Esophagus (tissue), 2 donors: ENCODE measurements around the gene MED27. TPM values are rescaled to one million over a fixed set of nuclear protein-coding genes. Genes with fewer than 3 reads are reported as not detected.

Experiments
- H3K27ac ChIP-seq, 2 donors: one replicate each; pipeline ENCODE4 v1.5.1; 2013; ENCODE audit warnings: low read depth in 2 of 2, mild to moderate bottlenecking in 2 of 2, inconsistent platforms in 1 of 2, low read length in 1 of 2, moderate library complexity in 1 of 2
- H3K27me3 ChIP-seq, 2 donors: one replicate each; pipeline ENCODE4 v1.6.1; 2013; ENCODE audit warnings: low read length in 2 of 2, control low read depth in 1 of 2, mild to moderate bottlenecking in 1 of 2; ENCODE audit not compliant: insufficient read depth in 2 of 2, control insufficient read depth in 1 of 2
- H3K36me3 ChIP-seq, 2 donors: one replicate each; pipeline ENCODE4 v1.6.1; 2013; ENCODE audit warnings: low read length in 1 of 2; ENCODE audit not compliant: control insufficient read depth in 2 of 2, insufficient read depth in 2 of 2
- H3K4me1 ChIP-seq, 2 donors: one replicate each; pipeline ENCODE4 v1.6.1; 2013; ENCODE audit warnings: low read length in 1 of 2; ENCODE audit not compliant: control insufficient read depth in 2 of 2, insufficient read depth in 2 of 2
- H3K4me3 ChIP-seq, 2 donors: one replicate each; pipeline ENCODE4 v1.5.1; 2013; ENCODE audit warnings: low read length in 2 of 2, mild to moderate bottlenecking in 2 of 2, low read depth in 1 of 2, moderate library complexity in 1 of 2
- H3K9me3 ChIP-seq, 2 donors: one replicate each; pipeline ENCODE4 v1.6.1; 2013; ENCODE audit warnings: mild to moderate bottlenecking in 2 of 2, low read depth in 1 of 2, low read length in 1 of 2, moderate library complexity in 1 of 2; ENCODE audit not compliant: control insufficient read depth in 2 of 2, insufficient read depth in 1 of 2
- WGBS, 2 donors: extraction: QIAGEN DNeasy Blood & Tissue Kit; methylation state at CpG; one replicate each; pipeline ENCODE4 v1.1.7; 2013; 5-methylcytosine and 5-hydroxymethylcytosine counted together
- polyA plus RNA-seq, 2 donors: library from polyadenylated mRNA; stranded (reverse); fragments of 200-250 nt; gene quantifications; one replicate each; pipeline ENCODE4 v1.2.3, GENCODE V29; 2013
- donor health status: healthy with polysubstance abuse.
- donor health status: Bipolar disorder and iron deficiency.

MED27 gene
- polyA plus RNA-seq, 2 donors: 6.1 to 19.2 TPM

GRCh38 chr9:131876486-131876885 is 203.2 kb downstream of the MED27 start:
- 91 to 97% methylated on average over 16 of the region's 16 CpGs for WGBS, 2 donors
- Histone ChIP-seq H3K9me3 (no peaks in the 10 kb centered on the region), H3K4me1 (peaks cover 0 to 2% of the 10 kb centered on the region in 2 donors), H3K27ac (no peak overlapping the region), H3K4me3 (no peak overlapping the region), H3K27me3 (no peaks in the 10 kb centered on the region), H3K36me3 (peaks cover 0 to 6% of the 10 kb centered on the region in 2 donors)

GRCh38 chr9:131875828-131876485 is 203.7 kb downstream of the MED27 start:
- Histone ChIP-seq H3K4me3 (no peak overlapping the region), H3K36me3 (peaks cover 0 to 6% of the 10 kb centered on the region in 2 donors), H3K4me1 (peaks cover under 1 to 2% of the 10 kb centered on the region in 2 donors), H3K9me3 (no peaks in the 10 kb centered on the region), H3K27me3 (no peaks in the 10 kb centered on the region), H3K27ac (no peak overlapping the region)
- 88 to 89% methylated on average over 17 of the region's 17 CpGs for WGBS, 2 donors

GRCh38 chr9:131874916-131875670 is 204.6 kb downstream of the MED27 start:
- 92 to 94% methylated on average over 12 of the region's 12 CpGs for WGBS, 2 donors
- Histone ChIP-seq H3K36me3 (peaks cover 0 to 6% of the 10 kb centered on the region in 2 donors), H3K4me1 (peaks cover 2% of the 10 kb centered on the region in 2 donors)

GRCh38 chr9:131874447-131874846 is 205.2 kb downstream of the MED27 start:
- H3K36me3 ChIP-seq: peaks cover 0 to 4% of the 10 kb centered on the region in 2 donors
- H3K9me3 ChIP-seq: no peaks in the 10 kb centered on the region
- peaks cover 2% of the 10 kb centered on the region in 2 donors for H3K4me1 ChIP-seq
- H3K27ac ChIP-seq: no peak overlapping the region
- 88 to 90% methylated on average over 12 of the region's 12 CpGs for WGBS, 2 donors
- no peaks in the 10 kb centered on the region for H3K27me3 ChIP-seq
- no peak overlapping the region for H3K4me3 ChIP-seq

More at GRCh38 chr9:131874916-131875670, 204.6 kb downstream of the MED27 start:
- Histone ChIP-seq H3K27me3 (no peaks in the 10 kb centered on the region), H3K9me3 (no peaks in the 10 kb centered on the region), H3K27ac (no peak overlapping the region), H3K4me3 (no peak overlapping the region)

- H3K36me3 ChIP-seq: peaks cover 0 to 2% of the 10 kb centered on the region in 2 donors
- no peaks in the 10 kb centered on the region for H3K9me3 ChIP-seq
- H3K4me1 ChIP-seq: peaks cover 2% of the 10 kb centered on the region in 2 donors
- H3K27ac ChIP-seq: no peak overlapping the region
- H3K27me3 ChIP-seq: no peaks in the 10 kb centered on the region
- H3K4me3 ChIP-seq: no peak overlapping the region
- 92 to 95% methylated on average over 12 to 13 of the region's 13 CpGs for WGBS, 2 donors
These were observed 205.7 kb downstream of the MED27 start for GRCh38 chr9:131873891-131874440.

GRCh38 chr9:131873335-131873734 is 206.3 kb downstream of the MED27 start:
- WGBS, 2 donors: 95 to 96% methylated on average over 9 of the region's 9 CpGs

GRCh38 chr9:131872702-131873101 is 207.0 kb downstream of the MED27 start:
- H3K27ac ChIP-seq: no peak overlapping the region
- no peaks in the 10 kb centered on the region for H3K27me3 ChIP-seq
- 88 to 90% methylated on average over 4 of the region's 4 CpGs for whole genome bisulfite sequencing, 2 donors
- H3K9me3 ChIP-seq: no peaks in the 10 kb centered on the region
- H3K36me3 ChIP-seq: peaks cover 0 to 7% of the 10 kb centered on the region in 2 donors
- H3K4me3 ChIP-seq: no peak overlapping the region
- peaks cover 2% of the 10 kb centered on the region in 2 donors for H3K4me1 ChIP-seq

More at GRCh38 chr9:131873335-131873734, 206.3 kb downstream of the MED27 start:
- H3K4me3 ChIP-seq: no peak overlapping the region
- H3K9me3 ChIP-seq: no peaks in the 10 kb centered on the region
- H3K4me1 ChIP-seq: peaks cover 2% of the 10 kb centered on the region in 2 donors
- H3K36me3 ChIP-seq: peaks cover 0 to 7% of the 10 kb centered on the region in 2 donors
- H3K27me3 ChIP-seq: no peaks in the 10 kb centered on the region
- H3K27ac ChIP-seq: no peak overlapping the region

- Histone ChIP-seq H3K27ac (no peak overlapping the region), H3K27me3 (no peaks in the 10 kb centered on the region), H3K4me3 (no peak overlapping the region), H3K36me3 (peaks cover 0 to 10% of the 10 kb centered on the region in 2 donors), H3K4me1 (peaks cover 2% of the 10 kb centered on the region in 2 donors), H3K9me3 (no peaks in the 10 kb centered on the region)
- 88 to 93% methylated on average over 15 of the region's 15 CpGs for WGBS, 2 donors
These were observed 207.7 kb downstream of the MED27 start for GRCh38 chr9:131872006-131872405.

GRCh38 chr9:131870156-131870555 is 209.5 kb downstream of the MED27 start:
- WGBS, 2 donors: 92 to 94% methylated on average over 12 of the region's 12 CpGs
- Histone ChIP-seq H3K4me3 (no peak overlapping the region), H3K36me3 (peaks cover 0 to 12% of the 10 kb centered on the region in 2 donors), H3K4me1 (peaks cover 2% of the 10 kb centered on the region in 2 donors), H3K9me3 (no peaks in the 10 kb centered on the region), H3K27ac (no peak overlapping the region), H3K27me3 (no peaks in the 10 kb centered on the region)
